ENCODE results near the gene N4BP2L2.

Gene N4BP2L2

GRCh38 chr13:32503727-32504126, 34.9 kb downstream of the N4BP2L2 start:
- DNase-seq (ENCODE audit: insufficient read length, low spot score): no peak
- no peak for TF ChIP-seq POLR2A (IDR thresholded peaks at IDR 0.05; ENCODE audit: low read depth, low read length)
- no peak for FAIRE-seq

GRCh38 chr13:32501064-32501463, 37.5 kb downstream of the N4BP2L2 start:
- DNase-seq (ENCODE audit: insufficient read length, low spot score) (no peak), FAIRE-seq (no peak)
- TF ChIP-seq POLR2A (IDR thresholded peaks at IDR 0.05; ENCODE audit: low read depth, low read length): no peak

- DNase-seq (ENCODE audit: insufficient read length, low spot score) (no peak), FAIRE-seq (no peak)
- TF ChIP-seq POLR2A (IDR thresholded peaks at IDR 0.05; ENCODE audit: low read depth, low read length): no peak
Measured at GRCh38 chr13:32499538-32500210, 38.9 kb downstream of the N4BP2L2 start.

GRCh38 chr13:32497589-32497988, 41.0 kb downstream of the N4BP2L2 start:
- FAIRE-seq: no peak
- no peak for TF ChIP-seq POLR2A (IDR thresholded peaks at IDR 0.05; ENCODE audit: low read depth, low read length)
- DNase-seq (ENCODE audit: insufficient read length, low spot score): no peak

GRCh38 chr13:32496599-32497160, 41.9 kb downstream of the N4BP2L2 start:
- DNase-seq (ENCODE audit: insufficient read length, low spot score): no peak
- no peak for FAIRE-seq
- TF ChIP-seq POLR2A (IDR thresholded peaks at IDR 0.05; ENCODE audit: low read depth, low read length): no peak

DNA sequence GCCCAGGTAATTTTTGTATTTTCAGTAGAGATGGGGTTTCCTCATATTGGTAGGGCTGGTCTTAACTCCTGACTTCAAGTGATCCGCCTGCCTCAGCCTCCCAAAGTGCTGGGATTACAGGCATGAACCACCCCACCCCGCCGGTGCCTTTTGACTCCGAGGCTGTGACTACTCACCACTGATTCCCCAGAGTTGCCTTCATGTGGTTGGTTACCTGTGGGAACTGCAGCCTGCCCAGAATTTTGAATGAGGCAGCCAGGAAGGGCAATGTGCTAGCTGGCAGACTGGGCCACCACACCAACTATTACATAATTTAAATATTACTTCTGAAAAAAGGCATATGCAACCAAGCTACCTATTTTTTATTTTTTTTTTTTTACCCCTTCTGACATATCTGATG, 42.8 kb downstream of the N4BP2L2 start:
- TF ChIP-seq POLR2A (IDR thresholded peaks at IDR 0.05; ENCODE audit: low read depth, low read length): no peak
- no peak for DNase-seq (ENCODE audit: insufficient read length, low spot score)

DNA sequence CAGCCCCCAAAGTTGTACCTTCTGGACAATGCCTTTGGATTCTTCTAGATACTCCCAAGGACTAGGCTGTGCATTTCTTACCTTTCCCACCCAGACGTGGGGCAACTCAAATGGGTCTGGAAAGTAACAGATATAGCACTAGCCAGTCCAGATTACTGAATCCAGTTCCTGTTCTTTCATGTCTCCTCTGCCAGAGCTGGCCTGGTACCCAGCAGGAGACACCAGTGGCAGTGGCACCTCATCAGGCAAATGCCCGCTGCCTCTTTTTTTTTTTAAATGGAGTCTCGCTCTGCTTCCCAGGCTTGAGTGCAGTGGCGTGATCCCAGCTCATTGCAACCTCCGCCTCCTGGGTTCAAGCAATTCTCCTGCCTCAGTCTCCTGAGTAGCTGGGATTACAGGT, 43.2 kb downstream of the N4BP2L2 start:
- FAIRE-seq (no peak), DNase-seq (ENCODE audit: insufficient read length, low spot score) (no peak)

More for the DNA sequence above, 42.8 kb downstream of the N4BP2L2 start:
- FAIRE-seq: no peak

DNA sequence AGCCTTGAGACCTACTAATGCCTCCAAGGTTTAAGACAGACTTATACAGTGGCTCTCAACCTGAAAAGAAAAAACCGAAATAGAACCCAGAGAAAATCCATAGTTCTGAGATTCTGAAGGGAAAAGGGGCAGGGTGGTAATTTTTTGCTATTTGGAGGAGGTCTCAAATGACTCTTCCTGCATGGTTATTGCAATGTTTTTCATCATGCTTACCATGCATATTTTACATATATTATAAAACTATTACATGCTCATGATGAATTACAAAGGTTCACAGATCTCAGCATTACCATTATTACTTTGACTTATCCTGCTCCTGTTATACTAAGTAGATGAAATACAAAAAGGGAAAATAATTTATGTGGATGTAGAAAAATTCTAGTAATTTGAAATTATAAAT, 47.6 kb downstream of the N4BP2L2 start:
- FAIRE-seq: no peak

More for the DNA sequence above, 43.2 kb downstream of the N4BP2L2 start:
- no peak for TF ChIP-seq POLR2A (IDR thresholded peaks at IDR 0.05; ENCODE audit: low read depth, low read length)

DNA sequence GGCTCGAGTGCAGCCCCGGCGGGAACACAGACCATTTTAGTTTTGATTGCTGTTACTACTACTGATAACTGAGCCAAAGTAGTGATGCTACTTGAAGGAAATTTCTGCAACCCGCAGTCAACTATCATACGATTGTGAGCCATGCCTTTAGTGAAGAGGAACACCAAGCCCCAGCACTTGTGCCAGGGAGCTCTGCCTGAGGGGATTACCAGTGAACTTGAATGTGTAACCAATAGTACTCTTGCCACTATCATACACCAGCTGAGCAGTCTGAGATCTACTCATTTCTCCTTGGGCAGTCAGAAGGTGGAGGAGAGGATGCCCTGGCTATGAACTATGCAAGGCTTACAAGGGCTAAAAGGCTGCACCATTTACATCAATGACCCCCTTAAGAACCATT, 61.7 kb downstream of the N4BP2L2 start:
- FAIRE-seq: no peak
- no peak for TF ChIP-seq POLR2A (IDR thresholded peaks at IDR 0.05; ENCODE audit: low read depth, low read length)

More for the DNA sequence above, 47.6 kb downstream of the N4BP2L2 start:
- DNase-seq (ENCODE audit: insufficient read length, low spot score): no peak
- TF ChIP-seq POLR2A (IDR thresholded peaks at IDR 0.05; ENCODE audit: low read depth, low read length): no peak

DNA sequence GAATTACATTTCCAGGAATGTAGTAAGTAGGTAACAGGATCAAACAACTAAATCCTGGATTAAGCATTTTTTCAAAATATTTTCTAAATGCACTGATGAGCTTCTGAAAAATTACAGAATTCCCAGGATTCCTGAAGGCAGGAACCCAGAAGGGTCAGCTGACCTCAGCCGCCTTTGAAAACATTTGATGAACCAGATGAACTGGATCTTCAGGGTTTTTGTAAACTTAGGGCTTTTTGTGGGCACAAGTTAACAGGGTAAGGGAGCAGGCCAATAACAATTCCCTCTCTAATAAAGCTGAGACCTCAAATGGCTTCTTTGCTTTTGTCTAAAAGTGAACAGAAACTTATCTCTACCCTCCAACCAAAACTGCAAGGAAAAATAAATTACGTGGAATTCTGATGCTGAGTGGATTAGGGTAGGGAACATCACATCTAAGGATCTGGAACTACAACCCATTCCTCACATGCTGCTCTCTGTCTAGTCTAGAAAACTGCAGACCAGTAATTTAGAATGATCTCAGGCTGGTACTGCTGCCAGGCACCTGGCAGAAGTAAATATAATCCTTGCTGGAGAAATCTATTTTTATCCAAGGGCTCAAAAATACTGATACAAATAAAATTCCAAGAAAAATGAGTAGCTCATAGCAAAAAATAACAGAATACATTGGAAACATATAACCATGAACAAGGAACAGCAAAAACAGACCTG, 62.4 kb downstream of the N4BP2L2 start:
- no peak for TF ChIP-seq POLR2A (IDR thresholded peaks at IDR 0.05; ENCODE audit: low read depth, low read length)
- DNase-seq (ENCODE audit: insufficient read length, low spot score) (no peak), FAIRE-seq (no peak)

More for the DNA sequence above, 61.7 kb downstream of the N4BP2L2 start:
- DNase-seq (ENCODE audit: insufficient read length, low spot score): no peak

DNA sequence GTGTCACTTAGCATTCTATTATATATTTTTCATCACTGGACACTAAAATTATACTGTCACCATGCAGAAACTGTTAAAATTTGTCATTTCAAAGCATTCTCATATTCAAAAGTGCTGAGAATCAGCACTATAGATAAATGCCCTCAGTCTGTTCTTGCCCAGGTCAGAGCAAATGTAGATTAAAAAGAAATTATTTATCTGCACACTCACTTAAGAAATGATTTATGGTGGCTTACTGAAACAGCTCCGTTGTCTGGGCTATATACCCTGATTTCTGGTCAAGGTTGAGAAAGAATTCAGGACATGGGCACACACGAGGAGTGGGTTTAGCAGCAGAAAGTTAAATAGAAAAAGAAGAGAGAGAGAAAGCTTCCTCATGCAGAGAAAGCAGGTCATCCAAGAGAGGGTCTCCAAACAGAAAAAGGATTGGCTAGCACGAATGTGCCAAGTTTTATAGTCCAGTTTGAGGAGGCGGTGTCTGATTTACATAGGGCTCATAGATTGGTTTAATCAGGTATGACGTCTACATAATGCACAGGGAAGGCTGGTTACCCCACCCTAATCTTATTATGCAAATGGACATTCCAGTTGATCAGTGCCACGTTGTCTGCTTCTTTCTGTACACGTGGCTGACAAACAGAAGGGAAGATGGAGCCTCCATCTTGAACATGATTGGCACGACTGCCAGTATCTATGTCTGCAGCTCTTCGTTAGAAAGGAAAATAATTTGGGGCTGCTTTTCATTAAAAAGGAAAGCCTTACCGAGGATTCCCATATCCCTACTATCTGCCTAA, 63.4 kb downstream of the N4BP2L2 start:
- TF ChIP-seq POLR2A (IDR thresholded peaks at IDR 0.05; ENCODE audit: low read depth, low read length): no peak
- no peak for FAIRE-seq
- no peak for DNase-seq (ENCODE audit: insufficient read length, low spot score)

DNA sequence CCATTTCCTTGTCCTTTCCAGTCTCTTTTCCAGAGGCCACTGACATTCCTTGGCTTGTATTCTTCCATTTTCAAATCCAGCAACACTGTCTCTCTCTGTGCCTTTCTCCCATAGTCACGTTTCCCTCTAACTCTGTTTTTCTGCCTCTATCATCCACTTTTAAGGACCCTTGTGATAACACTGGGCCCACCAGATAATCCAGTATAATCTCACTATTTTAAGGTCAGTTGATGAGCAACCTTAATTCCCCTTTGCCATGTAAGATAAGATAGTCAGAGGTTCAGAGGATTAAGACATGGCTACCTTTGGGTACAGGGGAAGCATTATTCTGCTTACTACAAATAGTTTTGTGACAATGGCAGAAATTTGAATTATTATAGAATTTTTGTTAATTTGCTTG, 64.9 kb downstream of the N4BP2L2 start:
- DNase-seq (ENCODE audit: insufficient read length, low spot score): no peak
- no peak for TF ChIP-seq POLR2A (IDR thresholded peaks at IDR 0.05; ENCODE audit: low read depth, low read length)
- FAIRE-seq: no peak

- no peak for FAIRE-seq
- TF ChIP-seq POLR2A (IDR thresholded peaks at IDR 0.05; ENCODE audit: low read depth, low read length): no peak
- no peak for DNase-seq (ENCODE audit: insufficient read length, low spot score)
Measured at GRCh38 chr13:32472194-32472621, 66.4 kb downstream of the N4BP2L2 start.
